ENCODE data around the gene CAMTA1. TPM values are rescaled to one million over a fixed set of nuclear protein-coding genes. Genes with fewer than 3 reads are reported as not detected.

The CAMTA1 gene
- total and polyA plus RNA-seq, 8 donors = 42.8 to 213 (median 118) TPM

DNA sequence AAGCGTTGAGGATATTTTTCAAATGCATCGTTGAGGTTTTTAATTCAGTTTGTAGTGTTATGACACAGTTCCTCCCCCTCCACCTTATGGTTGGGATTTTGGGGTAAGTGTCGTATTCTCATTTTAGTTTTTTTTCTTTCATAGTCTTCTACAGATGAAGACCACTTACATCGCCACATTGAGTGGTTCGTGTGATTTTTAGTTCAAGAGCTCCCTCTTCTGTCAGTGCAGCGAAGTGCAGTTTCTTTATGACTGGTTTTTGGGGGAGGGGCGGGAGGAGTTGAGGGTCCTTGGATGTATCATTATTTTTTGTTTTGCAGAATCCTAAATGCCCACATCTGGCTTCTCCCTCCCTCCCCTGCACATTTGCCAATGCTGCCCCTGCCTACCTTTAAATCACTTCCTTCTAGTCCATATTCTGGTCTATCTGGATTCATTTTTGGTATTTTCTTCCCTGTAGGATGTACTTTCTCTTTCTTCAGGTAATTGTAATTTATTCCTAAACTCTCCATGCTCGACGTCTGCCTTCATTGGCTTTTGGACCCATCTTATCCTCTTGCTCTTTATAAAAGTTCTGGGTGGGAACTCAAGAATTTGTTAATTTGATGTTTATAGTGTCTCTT is 433.1 kb downstream of the CAMTA1 start:
- no peak overlapping the region for H3K27ac ChIP-seq
- H3K4me3 ChIP-seq = no peak overlapping the region
- 22 to 27% (median 24%) methylated on average over 9 of the region's 9 CpGs for WGBS, 5 donors
- DNase-seq = peak in 1 of 2 donors; percentile 59
- H3K27me3 ChIP-seq = peaks cover 0 to 8% (median 0%) of the 10 kb centered on the region in 3 donors
- intact Hi-C loops (cut with DNase I; ENCODE audit: low total_unique reads) = no loop called here
- no peaks in the 10 kb centered on the region for H3K9me3 ChIP-seq
- H3K36me3 ChIP-seq = no peaks in the 10 kb centered on the region
- H3K4me1 ChIP-seq = no peaks in the 10 kb centered on the region
- TF ChIP-seq, protein P1, sequence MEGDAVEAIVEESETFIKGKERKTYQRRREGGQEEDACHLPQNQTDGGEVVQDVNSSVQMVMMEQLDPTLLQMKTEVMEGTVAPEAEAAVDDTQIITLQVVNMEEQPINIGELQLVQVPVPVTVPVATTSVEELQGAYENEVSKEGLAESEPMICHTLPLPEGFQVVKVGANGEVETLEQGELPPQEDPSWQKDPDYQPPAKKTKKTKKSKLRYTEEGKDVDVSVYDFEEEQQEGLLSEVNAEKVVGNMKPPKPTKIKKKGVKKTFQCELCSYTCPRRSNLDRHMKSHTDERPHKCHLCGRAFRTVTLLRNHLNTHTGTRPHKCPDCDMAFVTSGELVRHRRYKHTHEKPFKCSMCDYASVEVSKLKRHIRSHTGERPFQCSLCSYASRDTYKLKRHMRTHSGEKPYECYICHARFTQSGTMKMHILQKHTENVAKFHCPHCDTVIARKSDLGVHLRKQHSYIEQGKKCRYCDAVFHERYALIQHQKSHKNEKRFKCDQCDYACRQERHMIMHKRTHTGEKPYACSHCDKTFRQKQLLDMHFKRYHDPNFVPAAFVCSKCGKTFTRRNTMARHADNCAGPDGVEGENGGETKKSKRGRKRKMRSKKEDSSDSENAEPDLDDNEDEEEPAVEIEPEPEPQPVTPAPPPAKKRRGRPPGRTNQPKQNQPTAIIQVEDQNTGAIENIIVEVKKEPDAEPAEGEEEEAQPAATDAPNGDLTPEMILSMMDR (IDR thresholded peaks at IDR 0.05) = peak in 5 of 7 experiments; percentile 43 to 77 (median 68)
- TF ChIP-seq POLR2AphosphoS5 (IDR thresholded peaks at IDR 0.05) = no peak

GRCh38 chr1:7219031-7219430 is 433.8 kb downstream of the CAMTA1 start:
- TF ChIP-seq, protein P1 (IDR thresholded peaks at IDR 0.05) = no peak
- no peak for TF ChIP-seq POLR2AphosphoS5 (IDR thresholded peaks at IDR 0.05)
- no peak for TF ChIP-seq POLR2A (IDR thresholded peaks at IDR 0.05)
- no peak for TF ChIP-seq EP300 (IDR thresholded peaks at IDR 0.05)
- no peak for DNase-seq
- WGBS, 5 donors = 72 to 89% (median 80%) methylated on average over 10 of the region's 10 CpGs
- Histone ChIP-seq H3K9me3 (no peaks in the 10 kb centered on the region), H3K27ac (no peak overlapping the region), H3K4me3 (no peak overlapping the region), H3K4me1 (no peaks in the 10 kb centered on the region), H3K27me3 (peaks cover 0 to 8% (median 0%) of the 10 kb centered on the region in 3 donors), H3K36me3 (no peaks in the 10 kb centered on the region)
- intact Hi-C loops (cut with DNase I; ENCODE audit: low total_unique reads) = no loop called here

DNA sequence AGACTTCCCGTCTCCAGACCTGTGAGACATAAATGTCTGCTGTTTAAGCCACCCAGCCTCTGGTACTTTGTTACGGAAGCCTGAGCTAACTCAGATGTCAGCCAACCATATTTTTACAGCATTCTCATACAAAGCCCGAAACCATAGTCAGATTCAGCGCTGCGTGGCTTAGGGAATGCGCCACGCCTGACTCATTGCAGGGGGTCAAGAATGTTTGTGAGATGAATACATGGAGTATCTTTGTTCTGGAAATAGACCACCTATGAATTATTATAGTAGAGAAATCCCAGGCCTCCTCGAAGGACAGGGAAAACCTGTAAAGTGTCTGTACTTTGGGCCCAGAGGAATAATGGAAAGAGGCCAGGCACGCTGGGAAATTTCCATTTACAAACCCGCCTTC is 434.8 kb downstream of the CAMTA1 start:
- Histone ChIP-seq H3K36me3 (no peaks in the 10 kb centered on the region), H3K9me3 (no peaks in the 10 kb centered on the region), H3K27ac (no peak overlapping the region), H3K27me3 (peaks cover 0 to 8% (median 0%) of the 10 kb centered on the region in 3 donors), H3K4me3 (no peak overlapping the region), H3K4me1 (no peaks in the 10 kb centered on the region)
- intact Hi-C loops (cut with DNase I; ENCODE audit: low total_unique reads) = no loop called here
- DNase-seq = no peak
- no peak for TF ChIP-seq POLR2AphosphoS5 (IDR thresholded peaks at IDR 0.05)
- no peak for TF ChIP-seq EP300 (IDR thresholded peaks at IDR 0.05)
- TF ChIP-seq, protein P1 (IDR thresholded peaks at IDR 0.05) = no peak
- TF ChIP-seq POLR2A (IDR thresholded peaks at IDR 0.05) = no peak
- 89 to 91% (median 90%) methylated on average over 10 of the region's 10 CpGs for WGBS, 5 donors

GRCh38 chr1:7220712-7221252 is 435.5 kb downstream of the CAMTA1 start:
- Histone ChIP-seq H3K27ac (no peak overlapping the region), H3K4me3 (no peak overlapping the region), H3K4me1 (no peaks in the 10 kb centered on the region), H3K27me3 (peaks cover 0 to 3% (median 0%) of the 10 kb centered on the region in 3 donors), H3K36me3 (no peaks in the 10 kb centered on the region), H3K9me3 (no peaks in the 10 kb centered on the region)
- no peak for DNase-seq
- intact Hi-C loops (cut with DNase I; ENCODE audit: low total_unique reads) = no loop called here
- 64 to 86% (median 80%) methylated on average over 12 to 13 of the region's 13 CpGs for WGBS, 5 donors
- TF ChIP-seq POLR2AphosphoS5 (IDR thresholded peaks at IDR 0.05) (no peak), EP300 (IDR thresholded peaks at IDR 0.05) (no peak), POLR2A (IDR thresholded peaks at IDR 0.05) (no peak)
- TF ChIP-seq, protein P1 (IDR thresholded peaks at IDR 0.05) = no peak

Data from stomach (tissue), 9 donors.